Ishikawa (cell line): ENCODE data around the gene AATF.

Experiments used
- CEBPB ChIP-seq: IDR thresholded peaks from 2 replicates; pipeline ENCODE4 v1.6.1; 2012
- EGR1 ChIP-seq: IDR thresholded peaks from 2 replicates; pipeline ENCODE4 v1.6.1; 2012
- EP300 ChIP-seq: IDR thresholded peaks from 2 replicates; pipeline ENCODE4 v1.6.1; 2012; ENCODE audit warnings: borderline replicate concordance
- RAD21 ChIP-seq: IDR thresholded peaks from 2 replicates; pipeline ENCODE4 v1.6.1; 2012; ENCODE audit warnings: low read depth
- TAF1 ChIP-seq: IDR thresholded peaks from 2 replicates; pipeline ENCODE4 v1.6.1; 2012; ENCODE audit warnings: low read depth, mild to moderate bottlenecking
- TCF12 ChIP-seq: IDR thresholded peaks from 2 replicates; pipeline ENCODE4 v1.6.1; 2012; ENCODE audit warnings: low read depth
- TEAD4 ChIP-seq: IDR thresholded peaks from 2 replicates; pipeline ENCODE4 v1.6.1; 2012
- YY1 ChIP-seq: IDR thresholded peaks from 2 replicates; pipeline ENCODE4 v1.6.1; 2012; ENCODE audit warnings: low read depth
- ZBTB7A ChIP-seq: IDR thresholded peaks from 2 replicates; pipeline ENCODE4 v1.6.1; 2012; ENCODE audit warnings: low read depth
- TF ChIP-seq, protein P1 (sequence below): IDR thresholded peaks from 2 replicates; pipeline ENCODE4 v1.6.1; 2012; ENCODE audit warnings: low read depth, mild to moderate bottlenecking
- TF ChIP-seq, protein P2 (sequence below): IDR thresholded peaks from 2 replicates; pipeline ENCODE4 v1.6.1; 2012

DNA sequence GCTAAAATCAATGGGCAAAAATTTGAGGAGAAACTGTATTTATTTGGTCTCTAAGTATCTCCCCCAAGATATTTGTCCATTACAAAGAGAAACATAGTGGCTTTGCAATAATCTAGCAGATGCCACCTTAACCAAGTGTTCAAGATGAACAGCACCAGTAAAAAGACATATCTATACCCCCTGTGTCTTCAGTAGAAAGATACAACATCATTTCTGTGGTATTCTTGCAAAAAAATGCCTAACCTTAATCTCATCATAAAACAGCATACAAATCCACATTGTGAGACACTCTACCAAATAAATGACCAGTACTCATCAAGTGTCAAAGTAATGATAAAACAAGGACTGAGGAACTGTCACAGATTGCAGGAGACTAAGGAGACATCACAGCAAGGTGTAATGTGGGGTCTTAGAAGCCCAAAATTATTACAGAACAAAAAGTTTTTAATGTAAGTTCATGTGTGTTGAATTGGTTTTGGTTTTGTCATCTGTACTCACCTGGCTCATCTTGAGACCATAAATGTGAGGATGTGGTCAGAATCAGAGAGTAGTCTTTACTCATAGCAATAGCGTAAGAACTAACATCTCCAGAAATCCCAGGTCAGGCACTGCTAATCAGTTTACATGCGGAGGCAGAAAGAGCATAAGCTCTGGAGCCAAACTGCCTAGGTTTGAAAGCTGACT is 77.2 kb downstream of the AATF start:
- TF ChIP-seq EP300 (no peak), TCF12 (no peak), ZBTB7A (no peak), TAF1 (no peak), CEBPB (no peak), YY1 (no peak), EGR1 (no peak), RAD21 (no peak), TEAD4 (no peak)
- TF ChIP-seq, protein P1, sequence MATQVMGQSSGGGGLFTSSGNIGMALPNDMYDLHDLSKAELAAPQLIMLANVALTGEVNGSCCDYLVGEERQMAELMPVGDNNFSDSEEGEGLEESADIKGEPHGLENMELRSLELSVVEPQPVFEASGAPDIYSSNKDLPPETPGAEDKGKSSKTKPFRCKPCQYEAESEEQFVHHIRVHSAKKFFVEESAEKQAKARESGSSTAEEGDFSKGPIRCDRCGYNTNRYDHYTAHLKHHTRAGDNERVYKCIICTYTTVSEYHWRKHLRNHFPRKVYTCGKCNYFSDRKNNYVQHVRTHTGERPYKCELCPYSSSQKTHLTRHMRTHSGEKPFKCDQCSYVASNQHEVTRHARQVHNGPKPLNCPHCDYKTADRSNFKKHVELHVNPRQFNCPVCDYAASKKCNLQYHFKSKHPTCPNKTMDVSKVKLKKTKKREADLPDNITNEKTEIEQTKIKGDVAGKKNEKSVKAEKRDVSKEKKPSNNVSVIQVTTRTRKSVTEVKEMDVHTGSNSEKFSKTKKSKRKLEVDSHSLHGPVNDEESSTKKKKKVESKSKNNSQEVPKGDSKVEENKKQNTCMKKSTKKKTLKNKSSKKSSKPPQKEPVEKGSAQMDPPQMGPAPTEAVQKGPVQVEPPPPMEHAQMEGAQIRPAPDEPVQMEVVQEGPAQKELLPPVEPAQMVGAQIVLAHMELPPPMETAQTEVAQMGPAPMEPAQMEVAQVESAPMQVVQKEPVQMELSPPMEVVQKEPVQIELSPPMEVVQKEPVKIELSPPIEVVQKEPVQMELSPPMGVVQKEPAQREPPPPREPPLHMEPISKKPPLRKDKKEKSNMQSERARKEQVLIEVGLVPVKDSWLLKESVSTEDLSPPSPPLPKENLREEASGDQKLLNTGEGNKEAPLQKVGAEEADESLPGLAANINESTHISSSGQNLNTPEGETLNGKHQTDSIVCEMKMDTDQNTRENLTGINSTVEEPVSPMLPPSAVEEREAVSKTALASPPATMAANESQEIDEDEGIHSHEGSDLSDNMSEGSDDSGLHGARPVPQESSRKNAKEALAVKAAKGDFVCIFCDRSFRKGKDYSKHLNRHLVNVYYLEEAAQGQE = no peak
- TF ChIP-seq, protein P2, sequence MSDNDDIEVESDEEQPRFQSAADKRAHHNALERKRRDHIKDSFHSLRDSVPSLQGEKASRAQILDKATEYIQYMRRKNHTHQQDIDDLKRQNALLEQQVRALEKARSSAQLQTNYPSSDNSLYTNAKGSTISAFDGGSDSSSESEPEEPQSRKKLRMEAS = no peak
